Suprapubic skin (tissue), 4 donors: ENCODE data around the gene OR2H1. TPM values are rescaled to one million over a fixed set of nuclear protein-coding genes. Genes with fewer than 3 reads are reported as not detected.

Source experiments
- DNase-seq, 2 donors: peaks; one replicate each; pipeline ENCODE4 v3.0.0-alpha.2; 2019; ENCODE audit warnings: low spot score in 2 of 2
- H3K27ac ChIP-seq: fragments of 200-600 bp; sonication (generic); one replicate; pipeline ENCODE4 v1.5.1; 2019
- H3K27me3 ChIP-seq: fragments of 200-600 bp; sonication (generic); one replicate; pipeline ENCODE4 v1.5.1; 2019
- H3K36me3 ChIP-seq: fragments of 200-600 bp; sonication (generic); one replicate; pipeline ENCODE4 v1.5.1; 2019
- H3K4me1 ChIP-seq: fragments of 200-600 bp; sonication (generic); one replicate; pipeline ENCODE4 v1.5.1; 2019
- H3K4me3 ChIP-seq: fragments of 200-600 bp; sonication (generic); one replicate; pipeline ENCODE4 v1.5.1; 2019; ENCODE audit warnings: mild to moderate bottlenecking
- H3K9me3 ChIP-seq: fragments of 200-600 bp; sonication (generic); one replicate; pipeline ENCODE4 v1.5.1; 2019
- EP300 ChIP-seq: sonication (generic); formaldehyde crosslinking; IDR thresholded peaks from one replicate; pipeline ENCODE4 v1.6.1; 2017; ENCODE audit warnings: antibody characterized with exemption
- POLR2A ChIP-seq, 2 donors: fragments of 450-650 bp; IDR thresholded peaks; one replicate each; pipeline ENCODE4 v1.6.1; 2017; ENCODE audit warnings: antibody characterized with exemption in 2 of 2, mild to moderate bottlenecking in 2 of 2, moderate library complexity in 2 of 2
- POLR2AphosphoS5 ChIP-seq, 3 donors: sonication (generic); formaldehyde crosslinking; IDR thresholded peaks; one replicate each; pipeline ENCODE4 v1.6.1; 2017; ENCODE audit warnings: antibody characterized with exemption in 3 of 3
- WGBS: methylation state at CpG from one replicate; pipeline ENCODE4 v1.1.5; 2018; 5-methylcytosine and 5-hydroxymethylcytosine counted together
- total RNA-seq, 4 donors: library from RNA; depleted of rRNA; stranded (reverse); fragments of >200 nt; gene quantifications; one replicate each; pipeline ENCODE4 v1.1.0, GENCODE V29; 2016
- TF ChIP-seq, protein P1 (sequence below), 2 donors: fragments of 200-600 bp in 1 of 2; fragments of 450-650 bp in 1 of 2; sonication (generic) in 1 of 2; IDR thresholded peaks; one replicate each; pipeline ENCODE4 v1.5.1; 2016 to 2019; ENCODE audit warnings: antibody characterized with exemption in 2 of 2, mild to moderate bottlenecking in 1 of 2, moderate library complexity in 1 of 2

The OR2H1 gene
- total RNA-seq, 4 donors from 2014 or later, result not detected

DNA sequence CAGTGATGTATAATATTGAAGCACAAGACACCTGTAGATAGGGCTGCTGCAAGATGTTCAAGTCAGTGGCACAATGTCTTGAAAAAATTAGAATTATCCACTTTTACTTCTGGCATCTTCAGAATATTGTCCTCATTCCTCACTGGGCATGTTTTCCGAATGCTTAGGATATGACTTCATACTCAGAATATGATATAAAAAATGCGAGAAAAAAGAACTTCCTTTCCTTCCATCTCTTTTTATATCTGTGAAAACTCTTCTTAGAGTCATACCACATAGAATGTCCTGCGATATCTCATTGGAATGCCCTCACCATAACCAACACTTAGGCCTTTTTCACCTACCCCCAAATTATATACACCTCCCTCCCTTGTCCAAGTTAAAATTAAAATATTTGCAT is 26.2 kb downstream of the OR2H1 start:
- no peak for TF ChIP-seq POLR2AphosphoS5 (IDR thresholded peaks at IDR 0.05)
- no peak for TF ChIP-seq POLR2A (IDR thresholded peaks at IDR 0.05)
- no peak for TF ChIP-seq EP300
- TF ChIP-seq, protein P1, sequence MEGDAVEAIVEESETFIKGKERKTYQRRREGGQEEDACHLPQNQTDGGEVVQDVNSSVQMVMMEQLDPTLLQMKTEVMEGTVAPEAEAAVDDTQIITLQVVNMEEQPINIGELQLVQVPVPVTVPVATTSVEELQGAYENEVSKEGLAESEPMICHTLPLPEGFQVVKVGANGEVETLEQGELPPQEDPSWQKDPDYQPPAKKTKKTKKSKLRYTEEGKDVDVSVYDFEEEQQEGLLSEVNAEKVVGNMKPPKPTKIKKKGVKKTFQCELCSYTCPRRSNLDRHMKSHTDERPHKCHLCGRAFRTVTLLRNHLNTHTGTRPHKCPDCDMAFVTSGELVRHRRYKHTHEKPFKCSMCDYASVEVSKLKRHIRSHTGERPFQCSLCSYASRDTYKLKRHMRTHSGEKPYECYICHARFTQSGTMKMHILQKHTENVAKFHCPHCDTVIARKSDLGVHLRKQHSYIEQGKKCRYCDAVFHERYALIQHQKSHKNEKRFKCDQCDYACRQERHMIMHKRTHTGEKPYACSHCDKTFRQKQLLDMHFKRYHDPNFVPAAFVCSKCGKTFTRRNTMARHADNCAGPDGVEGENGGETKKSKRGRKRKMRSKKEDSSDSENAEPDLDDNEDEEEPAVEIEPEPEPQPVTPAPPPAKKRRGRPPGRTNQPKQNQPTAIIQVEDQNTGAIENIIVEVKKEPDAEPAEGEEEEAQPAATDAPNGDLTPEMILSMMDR (IDR thresholded peaks at IDR 0.05), result no peak
- 62% methylated on average over 3 of the region's 3 CpGs for WGBS
- peaks cover 3% of the 10 kb centered on the region for H3K27me3 ChIP-seq
- no peaks in the 10 kb centered on the region for H3K36me3 ChIP-seq
- H3K4me3 ChIP-seq, result no peak overlapping the region
- no peak for DNase-seq
- H3K4me1 ChIP-seq, result no peaks in the 10 kb centered on the region
- H3K27ac ChIP-seq, result no peak overlapping the region
- no peaks in the 10 kb centered on the region for H3K9me3 ChIP-seq

DNA sequence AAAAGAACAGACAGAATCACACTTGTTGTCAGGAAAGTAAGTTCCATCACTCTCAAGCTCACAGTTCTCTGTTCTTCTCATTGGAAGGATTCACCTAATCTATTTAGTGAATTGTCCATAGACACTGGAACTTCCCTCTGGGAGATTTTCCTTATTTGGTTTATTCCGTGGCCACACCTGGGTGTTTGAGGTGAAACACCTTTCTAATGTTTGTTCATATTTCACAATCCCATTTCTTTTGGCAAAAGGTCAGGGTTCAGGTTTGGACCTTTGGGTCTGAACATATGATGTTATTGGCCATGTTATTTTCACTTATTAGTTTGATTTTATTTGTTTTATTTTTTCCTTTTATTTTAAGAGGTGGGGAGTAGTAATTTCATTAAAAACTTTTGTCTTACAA is 26.8 kb downstream of the OR2H1 start:
- H3K27ac ChIP-seq, result no peak overlapping the region
- 73% methylated on average over 1 of the region's 1 CpG for WGBS
- TF ChIP-seq EP300 (no peak), POLR2A (IDR thresholded peaks at IDR 0.05) (no peak), POLR2AphosphoS5 (IDR thresholded peaks at IDR 0.05) (no peak)
- TF ChIP-seq, protein P1 (IDR thresholded peaks at IDR 0.05), result no peak
- no peaks in the 10 kb centered on the region for H3K9me3 ChIP-seq
- no peak overlapping the region for H3K4me3 ChIP-seq
- no peaks in the 10 kb centered on the region for H3K36me3 ChIP-seq
- peaks cover 3% of the 10 kb centered on the region for H3K27me3 ChIP-seq
- H3K4me1 ChIP-seq, result no peaks in the 10 kb centered on the region
- no peak for DNase-seq

DNA sequence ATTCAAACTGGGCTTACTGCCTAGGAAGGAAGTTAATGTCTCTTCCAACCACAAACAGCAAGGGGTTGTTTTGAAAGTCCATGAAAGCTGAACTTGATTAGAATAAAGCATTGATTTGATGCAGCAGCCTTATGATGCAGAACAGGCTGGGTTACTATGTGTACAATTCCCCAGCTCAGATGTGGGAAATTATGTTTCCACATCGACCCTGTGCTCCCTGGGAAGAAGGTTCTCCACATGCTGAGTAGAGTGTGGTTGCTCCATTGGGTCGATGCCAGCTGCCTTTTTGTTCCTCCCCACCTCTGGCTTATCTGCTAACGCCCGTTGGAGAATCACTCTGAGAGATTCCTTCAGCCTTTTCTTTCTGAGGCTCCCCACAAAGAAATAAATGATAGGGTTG is 29.6 kb downstream of the OR2H1 start:
- no peak for TF ChIP-seq POLR2A (IDR thresholded peaks at IDR 0.05)
- TF ChIP-seq, protein P1 (IDR thresholded peaks at IDR 0.05), result no peak
- no peak for TF ChIP-seq POLR2AphosphoS5 (IDR thresholded peaks at IDR 0.05)
- no peak for TF ChIP-seq EP300
- Histone ChIP-seq H3K4me3 (no peak overlapping the region), H3K9me3 (no peaks in the 10 kb centered on the region), H3K36me3 (no peaks in the 10 kb centered on the region), H3K27me3 (peaks cover 3% of the 10 kb centered on the region), H3K4me1 (no peaks in the 10 kb centered on the region), H3K27ac (no peak overlapping the region)
- no peak for DNase-seq
- 40% methylated on average over 4 of the region's 4 CpGs for WGBS

DNA sequence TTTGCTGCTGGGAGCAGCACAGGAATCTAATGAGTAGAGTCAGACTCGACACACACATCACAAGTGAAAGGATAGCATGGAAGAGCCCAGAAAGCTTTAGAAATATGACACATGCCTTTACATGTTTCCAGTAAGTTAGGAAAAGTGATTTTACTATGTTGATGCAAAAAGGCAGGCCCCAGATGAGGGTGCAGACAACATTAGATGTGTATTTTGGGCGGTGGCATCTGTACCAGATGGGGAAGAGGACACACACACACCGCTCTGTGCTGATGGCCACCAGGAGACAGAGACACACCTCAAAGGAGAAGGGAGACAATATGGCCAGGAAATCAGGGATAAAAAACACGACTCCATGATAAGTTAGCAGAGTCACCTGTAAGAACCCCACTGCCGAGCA is 30.2 kb downstream of the OR2H1 start:
- H3K4me1 ChIP-seq, result no peaks in the 10 kb centered on the region
- no peak overlapping the region for H3K4me3 ChIP-seq
- H3K27me3 ChIP-seq, result peaks cover 3% of the 10 kb centered on the region
- DNase-seq, result no peak
- no peaks in the 10 kb centered on the region for H3K36me3 ChIP-seq
- WGBS, result 78% methylated on average over 5 of the region's 5 CpGs
- no peak overlapping the region for H3K27ac ChIP-seq
- H3K9me3 ChIP-seq, result no peaks in the 10 kb centered on the region
- TF ChIP-seq POLR2A (IDR thresholded peaks at IDR 0.05), result no peak
- TF ChIP-seq, protein P1 (IDR thresholded peaks at IDR 0.05), result no peak
- no peak for TF ChIP-seq POLR2AphosphoS5 (IDR thresholded peaks at IDR 0.05)

DNA sequence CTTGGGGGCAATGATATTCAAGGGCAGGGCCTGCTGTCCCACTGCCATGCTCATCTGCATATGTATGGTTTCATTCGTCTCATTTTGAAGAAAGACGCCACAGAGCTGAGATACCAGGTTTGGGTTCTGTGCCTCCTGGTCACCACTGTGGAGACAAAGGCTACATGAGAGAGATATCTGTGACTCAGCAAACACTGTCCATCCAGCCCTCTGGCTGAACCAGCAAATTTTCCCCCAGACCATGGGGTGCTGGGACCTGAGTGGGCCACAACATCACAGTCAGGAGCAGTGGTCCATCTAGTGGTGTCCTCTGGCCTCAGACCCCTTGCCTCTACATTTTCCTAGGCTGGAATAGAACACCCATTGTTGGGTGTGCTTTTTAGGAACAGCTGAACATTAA is 30.7 kb downstream of the OR2H1 start, which contains the start of gene MAS1L:
MAS1L (minus strand) TSS at position 297 of the 400 bp plus-strand sequence; CDS start at position 243, 54 bp downstream.
- Histone ChIP-seq H3K4me1 (no peaks in the 10 kb centered on the region), H3K9me3 (no peaks in the 10 kb centered on the region), H3K27ac (no peak within 1 kb of the TSS), H3K27me3 (peaks cover 3% of the 10 kb centered on the region), H3K36me3 (no peaks in the 10 kb centered on the region), H3K4me3 (no peak within 1 kb of the TSS)
- no peak for TF ChIP-seq POLR2A (IDR thresholded peaks at IDR 0.05)
- TF ChIP-seq, protein P1 (IDR thresholded peaks at IDR 0.05), result no peak
- TF ChIP-seq EP300, result no peak
- TF ChIP-seq POLR2AphosphoS5 (IDR thresholded peaks at IDR 0.05), result no peak
- WGBS, result 90% methylated on average over 2 of the region's 2 CpGs
- DNase-seq, result no peak
